ENCODE results near the gene EMX1. TPM values are rescaled to one million over a fixed set of nuclear protein-coding genes. Genes with fewer than 3 reads are reported as not detected.

The EMX1 gene
- total RNA-seq, 1 donor, result not detected

DNA sequence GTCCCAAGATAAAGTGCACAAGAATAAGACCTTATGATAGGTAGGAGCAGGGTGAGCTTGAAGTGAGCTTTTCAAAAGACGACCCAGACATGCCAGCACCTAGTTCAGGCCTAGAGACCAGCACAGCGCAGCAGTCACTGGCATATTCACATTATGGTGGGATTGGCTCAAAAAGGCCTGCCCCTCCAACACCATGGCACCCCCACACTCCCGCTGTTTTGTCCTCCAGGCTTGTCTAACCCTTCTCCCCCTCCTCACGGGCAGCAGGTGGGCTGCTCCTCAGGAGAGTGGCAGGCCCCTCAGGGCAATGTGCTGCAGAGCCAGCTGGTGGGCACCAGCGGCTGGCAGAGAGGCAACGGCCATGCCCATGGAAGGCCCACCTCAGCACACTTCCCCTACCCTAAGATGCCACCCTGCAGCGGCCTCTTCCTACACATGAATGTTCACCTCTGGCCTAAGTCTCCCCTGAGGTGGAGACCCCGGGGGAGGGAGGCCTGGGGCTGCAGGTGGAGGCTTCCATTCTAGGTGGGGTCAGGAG lies 25.6 kb downstream of the EMX1 start:
- no peak overlapping the region for H3K4me3 ChIP-seq (ENCODE audit: low read depth, low read length)
- no peak for DNase-seq (ENCODE audit: low read depth)
- TF ChIP-seq CTCF (IDR thresholded peaks at IDR 0.05; ENCODE audit: insufficient read depth, low read depth, low read length), result no peak

DNA sequence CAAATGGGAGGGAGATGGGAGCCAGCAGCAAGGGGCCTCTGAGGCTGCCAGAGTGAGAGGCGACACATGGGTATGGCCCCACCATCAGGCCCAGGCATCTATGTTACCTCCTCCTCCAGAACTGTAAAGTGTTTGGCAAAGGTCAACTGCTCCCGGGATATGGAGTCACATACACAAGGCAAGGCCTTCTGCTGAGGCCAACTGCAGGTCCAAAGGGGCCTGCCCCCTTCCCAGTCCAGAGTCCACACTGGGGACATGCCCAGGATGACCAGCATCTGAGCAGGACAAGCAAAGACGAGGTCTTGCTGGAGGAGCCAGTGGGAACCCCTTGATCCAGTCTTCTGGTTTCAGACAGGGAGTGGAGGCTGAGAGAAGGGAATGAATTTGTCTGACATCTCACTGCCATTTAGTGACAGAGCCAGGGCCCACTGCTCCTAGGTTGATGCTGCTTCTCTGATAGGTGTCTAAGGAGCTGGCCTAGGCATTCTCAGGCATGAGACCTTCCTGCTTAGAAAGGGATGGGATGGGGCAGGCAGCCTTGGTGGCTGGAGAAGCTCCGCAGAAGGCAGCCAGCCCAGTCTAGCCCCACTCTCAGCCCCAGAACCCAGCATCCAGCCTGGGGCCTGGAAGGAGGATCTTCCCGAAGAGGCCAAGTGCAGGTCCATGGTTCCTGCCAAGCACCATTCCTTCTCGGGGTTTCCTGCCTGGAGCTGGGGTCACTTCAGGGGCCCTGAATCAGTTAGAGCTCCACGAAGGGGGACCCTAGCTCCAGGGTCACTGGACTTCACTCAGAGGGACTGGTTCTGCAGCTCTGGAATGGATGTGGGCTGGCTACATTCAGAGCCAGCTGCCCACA lies 26.4 kb downstream of the EMX1 start:
- H3K4me3 ChIP-seq (ENCODE audit: low read depth, low read length), result no peak overlapping the region
- TF ChIP-seq CTCF (IDR thresholded peaks at IDR 0.05; ENCODE audit: insufficient read depth, low read depth, low read length), result no peak
- DNase-seq (ENCODE audit: low read depth), result no peak

DNA sequence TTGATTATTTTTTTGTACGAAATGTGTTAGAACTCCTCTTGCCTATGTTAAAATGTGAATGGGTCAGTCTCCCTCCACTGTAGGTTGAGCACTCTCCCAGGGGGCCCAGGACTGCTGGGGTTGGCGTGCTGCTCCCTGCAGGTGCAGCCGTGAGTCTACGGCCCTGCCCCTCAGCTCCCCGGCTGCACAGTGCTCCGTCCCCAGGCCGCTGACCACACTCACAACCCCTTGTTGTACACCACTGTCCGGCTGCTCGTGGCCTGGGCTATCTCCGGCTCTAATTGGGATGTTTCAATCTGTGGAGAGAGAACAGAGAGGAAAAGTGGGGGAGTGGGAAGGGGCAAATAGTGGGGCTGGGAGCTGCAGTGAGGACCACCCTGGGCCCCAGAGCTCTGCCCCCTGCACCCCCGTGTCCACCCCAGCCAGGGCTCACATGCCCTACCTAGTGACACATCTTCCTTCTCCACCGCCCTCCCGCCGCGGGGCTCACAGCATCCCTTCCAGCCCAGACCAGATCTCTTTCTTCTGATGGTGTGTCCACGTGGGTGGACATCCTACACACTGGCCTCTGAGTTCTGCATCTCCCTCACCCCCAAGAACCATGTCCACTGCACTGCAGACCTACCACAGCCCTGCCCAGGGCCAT lies 27.6 kb downstream of the EMX1 start:
- TF ChIP-seq CTCF (IDR thresholded peaks at IDR 0.05; ENCODE audit: insufficient read depth, low read depth, low read length), result no peak
- DNase-seq (ENCODE audit: low read depth), result no peak
- H3K4me3 ChIP-seq (ENCODE audit: low read depth, low read length), result no peak overlapping the region

- TF ChIP-seq CTCF (IDR thresholded peaks at IDR 0.05; ENCODE audit: insufficient read depth, low read depth, low read length), result no peak
- DNase-seq (ENCODE audit: low read depth), result no peak
- no peak overlapping the region for H3K4me3 ChIP-seq (ENCODE audit: low read depth, low read length)
These were observed 28.2 kb downstream of the EMX1 start for GRCh38 chr2:72945450-72946019.

- no peak for DNase-seq (ENCODE audit: low read depth)
- no peak overlapping the region for H3K4me3 ChIP-seq (ENCODE audit: low read depth, low read length)
- TF ChIP-seq CTCF (IDR thresholded peaks at IDR 0.05; ENCODE audit: insufficient read depth, low read depth, low read length), result no peak
These were observed 29.1 kb downstream of the EMX1 start for GRCh38 chr2:72946466-72946865.

DNA sequence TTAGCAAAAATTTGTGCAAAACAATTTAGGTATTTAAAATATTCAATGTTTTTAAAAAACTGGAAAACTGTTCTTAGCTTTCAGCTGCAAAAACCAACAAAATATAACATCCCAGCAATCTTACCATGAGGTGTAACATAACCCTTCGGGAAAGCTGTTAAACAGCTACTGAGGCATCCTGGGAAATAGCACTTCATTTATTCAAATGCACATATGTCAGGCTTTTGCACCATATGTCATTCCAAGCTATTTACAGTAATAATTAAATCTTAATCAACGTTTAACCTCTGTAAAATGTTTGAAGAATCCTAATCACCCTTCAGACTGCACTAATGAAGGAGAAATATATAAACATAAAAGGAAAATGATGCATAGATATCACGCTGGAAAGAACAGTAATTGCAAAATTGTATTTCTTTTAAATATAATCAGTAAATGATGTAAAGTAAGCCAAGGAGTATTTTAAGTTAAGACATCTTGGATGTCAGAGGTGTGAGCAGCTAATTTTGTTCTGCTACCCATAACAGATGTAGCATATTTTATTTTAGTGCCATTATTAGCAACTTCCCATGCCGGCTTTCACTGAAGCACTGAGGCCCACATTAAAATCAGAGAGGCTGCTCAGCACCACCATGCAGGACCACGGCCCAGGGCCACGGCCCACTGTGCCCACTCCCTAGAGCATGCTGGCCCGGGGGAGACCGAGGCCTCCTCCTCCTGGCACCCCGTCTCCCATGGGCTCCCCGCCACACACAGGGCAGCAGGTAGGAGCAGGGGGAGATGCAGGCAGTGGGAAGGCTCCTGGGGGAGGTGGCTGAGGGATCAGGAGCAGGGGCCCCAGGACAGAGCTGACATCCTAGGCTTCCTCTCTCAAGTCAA lies 30.9 kb downstream of the EMX1 start:
- no peak overlapping the region for H3K4me3 ChIP-seq (ENCODE audit: low read depth, low read length)
- TF ChIP-seq CTCF (IDR thresholded peaks at IDR 0.05; ENCODE audit: insufficient read depth, low read depth, low read length), result no peak
- no peak for DNase-seq (ENCODE audit: low read depth)
